Germinal center (tissue), 1 donor: ENCODE measurements around the gene ZNF821.
"Not testable (repeated sequence)": the region's sequence is repeated elsewhere in the genome, so short reads cannot be mapped to it uniquely, and the experiment has no call there.

ENCODE experiments used
- DNase-seq: peaks from one replicate; pipeline ENCODE4 v3.0.0; 2012; ENCODE audit warnings: mixed read lengths, low spot score

The ZNF821 gene

GRCh38 chr16:71859762-71860521 is 24.0 kb downstream of the ZNF821 start:
- no peak for DNase-seq

- DNase-seq, result no peak
These were observed 27.9 kb downstream of the ZNF821 start for GRCh38 chr16:71855937-71856662.

DNA sequence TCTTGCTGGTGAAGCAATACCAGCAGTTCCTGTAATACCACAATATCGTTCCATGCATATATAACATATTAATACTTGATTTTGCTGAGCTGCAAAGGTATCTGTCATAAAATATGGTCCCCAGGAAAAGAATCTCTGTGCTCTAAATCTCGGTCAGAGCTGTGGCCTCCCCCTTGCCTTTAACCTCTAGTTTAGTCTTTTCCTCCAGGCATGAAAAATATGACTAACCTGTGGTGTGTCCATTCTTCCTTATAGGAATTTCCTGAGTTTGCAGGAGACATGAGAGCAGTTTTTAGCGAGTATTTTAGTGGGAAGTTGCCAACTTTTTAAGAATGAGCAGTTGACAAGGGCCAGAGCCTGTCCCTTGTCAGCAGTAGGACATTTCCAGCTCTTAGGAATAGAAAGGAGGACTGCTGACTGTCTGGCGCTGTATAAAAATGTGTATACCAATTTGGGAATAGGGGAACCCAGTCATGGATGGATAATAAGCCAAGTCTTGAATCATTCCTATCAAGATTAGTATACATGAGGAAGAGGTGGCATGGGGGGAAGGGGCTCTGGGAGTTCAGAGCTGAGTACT is 29.5 kb downstream of the ZNF821 start:
- no peak for DNase-seq

GRCh38 chr16:71853413-71853812 is 30.6 kb downstream of the ZNF821 start:
- DNase-seq, result peak; percentile 83

DNA sequence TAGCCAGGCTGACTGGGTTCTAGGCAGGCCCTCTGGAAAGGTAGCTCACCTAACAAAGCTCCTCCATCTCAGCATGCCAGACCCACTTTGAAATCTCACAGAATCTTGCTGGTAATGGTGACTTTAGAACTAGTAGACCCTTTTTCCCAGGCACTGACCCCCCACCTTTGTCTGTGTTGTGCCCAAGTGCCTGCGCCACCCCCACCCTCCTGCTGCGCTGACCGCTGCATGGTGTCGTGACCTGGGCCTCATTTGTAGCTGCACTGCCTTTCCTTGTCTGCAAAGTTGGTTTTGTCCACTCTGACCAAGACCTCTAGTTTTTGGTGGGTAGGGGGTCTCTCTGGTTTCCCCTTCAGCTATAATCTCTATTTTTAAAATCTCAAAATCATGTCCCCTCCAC is 31.4 kb downstream of the ZNF821 start:
- DNase-seq, result no peak

DNA sequence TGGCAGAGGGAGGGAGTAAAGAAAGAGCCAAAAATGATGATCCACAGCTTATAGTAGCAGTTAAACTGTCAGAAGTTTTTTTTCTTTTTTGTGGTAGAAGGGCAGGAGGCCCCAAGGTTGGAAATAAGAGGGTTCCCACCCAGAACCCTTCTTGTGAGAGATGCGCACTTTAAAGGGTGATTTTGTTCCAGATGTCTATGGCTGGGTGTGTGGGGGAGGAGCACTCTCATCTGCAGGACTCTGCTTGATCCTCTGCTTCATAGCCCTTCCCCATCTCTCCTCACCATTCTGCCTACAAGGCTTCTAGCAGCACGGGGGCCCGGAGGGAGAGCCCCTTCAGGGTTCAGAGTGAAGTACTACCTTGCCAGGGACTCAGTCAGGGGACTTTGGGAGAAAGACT is 31.8 kb downstream of the ZNF821 start:
- DNase-seq, result no peak

GRCh38 chr16:71851746-71852145 is 32.2 kb downstream of the ZNF821 start:
- DNase-seq, result no peak

GRCh38 chr16:71848622-71849021 is 35.4 kb downstream of the ZNF821 start:
- no peak for DNase-seq

DNA sequence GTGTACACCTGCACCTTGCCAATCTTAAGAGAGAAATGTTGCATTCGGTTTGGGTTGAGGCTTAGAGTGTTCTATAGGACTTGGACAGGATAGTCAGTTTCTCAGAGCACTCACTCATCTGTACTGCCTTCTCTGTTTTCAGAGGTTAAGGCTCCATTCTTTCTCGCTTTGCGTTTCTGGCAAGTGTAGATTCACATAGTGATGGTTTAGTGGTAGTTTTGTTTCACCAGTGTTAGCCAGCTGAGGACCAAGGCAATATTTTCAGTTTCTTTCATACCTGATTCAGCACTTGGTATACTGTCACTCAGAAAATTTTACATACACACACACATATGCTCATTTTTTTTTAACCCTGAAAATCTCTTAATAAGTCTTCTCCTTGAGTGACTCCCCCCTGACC is 36.9 kb downstream of the ZNF821 start:
- DNase-seq, result no peak

GRCh38 chr16:71846431-71846830 is 37.6 kb downstream of the ZNF821 start:
- no peak for DNase-seq

GRCh38 chr16:71845639-71846430 is 38.1 kb downstream of the ZNF821 start, which contains the start of gene ATXN1L:
Gene ATXN1L (plus strand): TSS chr16:71845976. CDS start chr16:71849741, 3,765 bp downstream.
- peak; percentile 95 for DNase-seq

GRCh38 chr16:71843572-71843971 is 40.4 kb downstream of the ZNF821 start:
- no peak for DNase-seq

DNA sequence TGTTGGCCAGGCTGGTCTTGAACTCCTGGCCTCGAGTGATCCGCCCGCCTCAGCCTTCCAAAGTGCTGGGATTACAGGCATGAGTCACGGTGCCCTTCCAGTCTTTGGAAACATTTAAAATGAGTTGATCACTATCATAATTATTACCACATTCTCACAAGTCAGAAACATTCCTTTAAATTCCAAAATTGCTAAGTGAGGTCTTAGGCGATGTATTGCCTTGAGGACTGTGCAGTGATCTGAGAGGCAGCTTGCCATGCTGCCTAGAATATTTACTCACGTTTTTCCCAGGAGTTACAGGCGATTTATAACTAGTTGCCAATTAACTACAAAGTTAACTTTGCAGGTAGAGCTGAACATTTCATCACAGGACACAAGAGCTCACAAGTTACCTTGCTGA is 43.9 kb downstream of the ZNF821 start:
- DNase-seq, result no peak

GRCh38 chr16:71837150-71837549 is 46.8 kb downstream of the ZNF821 start:
- no peak for DNase-seq

DNA sequence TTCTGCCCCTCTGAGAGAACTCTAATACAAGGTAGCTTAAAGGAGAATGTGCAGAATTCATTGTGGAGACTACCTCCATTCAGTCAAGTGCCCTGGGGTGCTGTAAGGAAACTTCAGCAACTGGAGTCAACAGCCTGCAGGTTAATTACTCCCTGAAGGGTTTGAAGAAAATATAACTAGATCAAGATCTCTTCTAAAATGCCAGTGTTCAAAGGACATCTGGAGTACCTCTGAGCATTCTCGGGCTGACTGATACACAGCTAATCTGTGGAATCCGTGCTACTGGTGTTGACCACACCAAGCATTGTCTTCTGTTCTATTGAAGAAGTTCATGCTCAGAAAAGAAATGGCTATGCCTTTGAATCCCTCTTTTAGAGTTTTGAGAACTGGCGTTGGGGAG is 49.7 kb downstream of the ZNF821 start:
- DNase-seq, result no peak

- not testable (repeated sequence) for DNase-seq
These were observed 51.9 kb downstream of the ZNF821 start for GRCh38 chr16:71832112-71832511.

DNA sequence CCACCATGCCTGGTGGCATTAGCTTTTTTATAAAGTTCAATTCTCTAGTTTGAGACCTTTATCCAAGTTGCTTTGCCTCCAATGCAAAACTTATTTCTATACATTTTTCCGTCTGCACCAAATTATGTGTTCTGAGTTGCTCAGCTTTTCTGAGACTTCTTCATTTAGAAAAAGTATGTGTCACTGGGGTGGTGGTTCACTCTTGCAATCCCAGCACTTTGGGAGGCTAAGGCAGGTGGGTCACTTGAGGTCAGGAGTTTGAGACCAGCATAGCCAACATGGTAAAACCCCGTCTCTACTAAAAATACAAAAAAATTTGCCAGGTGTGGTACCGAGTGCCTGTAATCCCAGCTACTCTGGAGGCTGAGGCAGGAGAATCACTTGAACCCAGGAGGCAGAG is 52.3 kb downstream of the ZNF821 start:
- not testable (repeated sequence) for DNase-seq

DNA sequence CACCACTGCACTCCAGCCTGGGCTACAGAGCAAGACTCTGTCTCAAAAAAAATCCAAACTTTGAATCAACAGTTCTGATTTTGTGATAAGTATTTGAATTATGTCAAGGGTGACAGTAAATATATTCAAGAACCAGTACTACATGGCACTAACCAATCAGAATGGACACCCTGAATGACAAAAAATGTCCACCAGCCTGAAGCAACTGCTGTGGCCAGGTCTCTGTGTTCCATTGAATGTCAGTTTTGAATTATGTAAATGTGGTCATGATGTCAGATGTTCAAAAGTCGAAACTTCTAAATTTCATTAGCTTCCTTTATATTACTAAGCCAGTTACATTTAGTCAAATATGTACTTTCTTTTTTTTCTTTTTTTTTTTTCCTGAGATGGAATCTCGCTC is 53.6 kb downstream of the ZNF821 start:
- DNase-seq, result no peak

DNA sequence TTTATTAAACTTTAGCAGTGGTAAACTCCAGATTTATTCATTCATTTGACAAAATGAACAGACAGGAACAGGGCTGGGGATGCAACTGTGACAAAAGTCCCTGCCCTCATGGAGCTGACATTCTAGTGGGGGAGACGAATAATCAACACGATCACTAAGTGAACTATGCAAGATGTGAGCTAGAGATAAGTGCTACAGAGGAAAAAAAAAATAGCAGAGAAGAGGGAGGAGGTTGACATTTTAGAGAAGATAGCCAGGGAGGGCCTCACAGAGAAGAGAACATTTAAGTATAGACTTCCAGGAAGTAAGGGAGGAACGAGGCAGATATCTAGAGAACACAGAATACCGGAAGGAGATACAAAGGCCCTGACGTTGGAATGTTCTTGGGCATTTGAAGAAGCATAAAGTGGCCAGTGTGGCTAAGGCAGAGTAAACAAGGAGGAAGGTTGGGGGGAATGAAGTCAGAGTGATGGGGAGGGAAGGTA is 57.4 kb downstream of the ZNF821 start:
- no peak for DNase-seq

- DNase-seq, result not testable (repeated sequence)
These were observed 66.9 kb downstream of the ZNF821 start for GRCh38 chr16:71817155-71817500.

DNA sequence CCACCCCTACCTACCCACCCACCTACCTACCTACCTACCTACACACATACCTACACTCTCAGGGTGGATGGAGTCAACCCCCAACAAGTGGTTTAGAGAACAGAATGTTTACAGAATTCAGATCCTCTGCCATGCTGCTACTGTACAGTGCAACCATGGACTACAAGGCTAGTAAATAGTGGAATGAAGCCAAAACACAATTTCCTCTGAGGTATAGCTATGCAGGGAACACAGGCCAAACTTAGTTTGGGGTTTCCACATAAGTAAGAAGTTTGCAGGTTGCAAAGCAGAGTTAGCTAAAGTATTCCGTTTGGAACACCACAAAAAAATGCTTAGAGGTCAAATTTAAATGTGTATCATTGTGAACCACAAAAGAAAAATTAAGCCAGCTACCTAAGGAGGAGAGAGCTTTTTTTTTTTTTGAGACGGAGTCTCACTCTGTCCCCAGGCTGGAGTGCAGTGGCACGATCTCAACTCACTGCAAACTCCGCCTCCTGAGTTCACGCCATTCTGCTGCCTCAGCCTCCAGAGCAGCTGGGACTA is 72.7 kb downstream of the ZNF821 start:
- no peak for DNase-seq

DNA sequence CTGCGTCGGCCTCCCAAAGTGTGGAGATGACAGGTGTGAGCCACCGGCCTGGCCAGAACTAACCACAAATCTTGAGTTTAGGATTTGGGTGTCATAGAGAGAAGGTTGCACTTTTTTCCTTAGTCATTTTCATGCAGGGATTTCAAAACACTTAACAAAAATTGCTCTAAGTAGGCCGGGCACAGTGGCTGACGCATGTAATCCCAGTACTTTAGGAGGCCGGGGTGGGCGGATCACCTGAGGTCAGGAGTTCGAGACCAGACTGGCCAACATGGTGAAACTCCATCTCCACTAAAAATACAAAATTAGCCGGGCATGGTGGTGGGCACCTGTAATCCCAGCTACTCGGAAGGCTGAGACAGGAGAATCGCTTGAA is 73.8 kb downstream of the ZNF821 start:
- DNase-seq, result not testable (repeated sequence)
